OCI-LY1 (cell line): ENCODE results near the gene ZDHHC11B.

Experiments
- H2AFZ ChIP-seq: fragments of 200-600 bp; sonication (generic), shearing (Covaris generic); 2 replicates; pipeline ENCODE4 v1.6.0; 2014; ENCODE audit warnings: antibody characterized with exemption, mild to moderate bottlenecking, low read length
- H3F3A ChIP-seq: fragments of 200-600 bp; sonication (generic), shearing (Covaris generic); 2 replicates; pipeline ENCODE4 v1.6.0; 2014; ENCODE audit warnings: mild to moderate bottlenecking, antibody characterized with exemption, low read length, moderate library complexity; ENCODE audit not compliant: insufficient read depth
- H3K27ac ChIP-seq: fragments of 200-600 bp; sonication (generic); 2 replicates; pipeline ENCODE4 v1.5.1; 2014; ENCODE audit warnings: low read length, mixed run types, mild to moderate bottlenecking, low read depth; ENCODE audit not compliant: poor library complexity, severe bottlenecking
- H3K27me3 ChIP-seq: fragments of 200-600 bp; sonication (generic); 2 replicates; pipeline ENCODE4 v1.6.0; 2014; ENCODE audit warnings: antibody characterized with exemption, mild to moderate bottlenecking, low read length, moderate library complexity; ENCODE audit not compliant: insufficient read depth
- H3K36me3 ChIP-seq: fragments of 200-600 bp; sonication (generic); 2 replicates; pipeline ENCODE4 v1.6.1; 2014; ENCODE audit warnings: mild to moderate bottlenecking, antibody characterized with exemption, low read length, moderate library complexity, mixed read lengths; ENCODE audit not compliant: insufficient read depth
- H3K4me1 ChIP-seq: fragments of 200-600 bp; sonication (generic); 2 replicates; pipeline ENCODE4 v1.5.1; 2014; ENCODE audit warnings: mild to moderate bottlenecking, low read length, moderate library complexity; ENCODE audit not compliant: insufficient read depth, severe bottlenecking
- H3K4me2 ChIP-seq: fragments of 200-600 bp; sonication (generic), shearing (Covaris generic); 2 replicates; pipeline ENCODE4 v1.6.1; 2014; ENCODE audit warnings: low read length
- H3K4me3 ChIP-seq: fragments of 200-600 bp; sonication (generic); 2 replicates; pipeline ENCODE4 v1.5.1; 2014; ENCODE audit warnings: low read length, low read depth, mild to moderate bottlenecking, mixed read lengths; ENCODE audit not compliant: poor library complexity, severe bottlenecking
- H3K79me2 ChIP-seq: fragments of 200-600 bp; shearing (Covaris generic); 2 replicates; pipeline ENCODE4 v1.6.1; 2016; ENCODE audit warnings: mixed run types, low read length, mixed read lengths; ENCODE audit not compliant: insufficient read depth
- H3K9ac ChIP-seq: fragments of 200-600 bp; sonication (generic), shearing (Covaris generic); 2 replicates; pipeline ENCODE4 v1.6.1; 2014; ENCODE audit warnings: mild to moderate bottlenecking, low read length, mixed read lengths
- H3K9me2 ChIP-seq: fragments of 200-600 bp; sonication (generic), shearing (Covaris generic); 2 replicates; pipeline ENCODE4 v1.6.1; 2014; ENCODE audit warnings: low read depth, mild to moderate bottlenecking, low read length, mixed read lengths
- H3K9me3 ChIP-seq: fragments of 200-600 bp; shearing (Covaris generic); 2 replicates; pipeline ENCODE4 v1.6.1; 2014; ENCODE audit warnings: low read length, mixed read lengths
- H4K20me1 ChIP-seq: fragments of 200-600 bp; sonication (generic), shearing (Covaris generic); 2 replicates; pipeline ENCODE4 v1.6.0; 2016; ENCODE audit warnings: mild to moderate bottlenecking, low read length; ENCODE audit not compliant: insufficient read depth
- EZH2 ChIP-seq: fragments of 200-600 bp; sonication (generic), shearing (Covaris generic); IDR thresholded peaks from 2 replicates; pipeline ENCODE4 v1.8.0; 2017; ENCODE audit warnings: borderline replicate concordance, mixed run types, mild to moderate bottlenecking, antibody characterized with exemption, low read length, moderate library complexity, mixed read lengths
- TF ChIP-seq, protein P1 (sequence below): fragments of 200-600 bp; sonication (generic), shearing (Covaris generic); IDR thresholded peaks from 2 replicates; pipeline ENCODE4 v1.5.1; 2017; ENCODE audit warnings: mild to moderate bottlenecking, antibody characterized with exemption, low read length, moderate library complexity, mixed read lengths

ZDHHC11B gene

DNA sequence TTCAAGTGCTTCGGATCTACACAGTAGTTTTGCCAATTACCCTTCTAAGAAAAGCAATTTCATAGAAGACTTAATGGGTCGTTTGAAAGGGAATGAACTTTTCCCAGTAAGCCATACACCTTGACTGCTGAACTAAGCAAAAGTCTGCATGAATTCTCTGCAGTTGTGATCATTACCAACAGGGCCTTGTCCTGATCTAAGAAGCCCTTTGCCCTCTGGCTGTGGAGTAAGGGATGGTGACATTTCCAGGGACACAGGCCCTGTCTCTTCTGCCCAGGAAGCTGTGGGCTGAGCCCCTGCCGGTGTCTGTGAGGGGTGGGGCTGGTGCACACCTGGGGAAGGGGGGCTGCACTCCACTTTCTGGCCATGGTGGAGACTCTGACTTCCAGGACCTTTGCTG lies 35.7 kb upstream of the ZDHHC11B start:
- no peaks in the 10 kb centered on the region for H3F3A ChIP-seq
- no peaks in the 10 kb centered on the region for H4K20me1 ChIP-seq
- H3K9me3 ChIP-seq: no peaks in the 10 kb centered on the region
- TF ChIP-seq, protein P1, sequence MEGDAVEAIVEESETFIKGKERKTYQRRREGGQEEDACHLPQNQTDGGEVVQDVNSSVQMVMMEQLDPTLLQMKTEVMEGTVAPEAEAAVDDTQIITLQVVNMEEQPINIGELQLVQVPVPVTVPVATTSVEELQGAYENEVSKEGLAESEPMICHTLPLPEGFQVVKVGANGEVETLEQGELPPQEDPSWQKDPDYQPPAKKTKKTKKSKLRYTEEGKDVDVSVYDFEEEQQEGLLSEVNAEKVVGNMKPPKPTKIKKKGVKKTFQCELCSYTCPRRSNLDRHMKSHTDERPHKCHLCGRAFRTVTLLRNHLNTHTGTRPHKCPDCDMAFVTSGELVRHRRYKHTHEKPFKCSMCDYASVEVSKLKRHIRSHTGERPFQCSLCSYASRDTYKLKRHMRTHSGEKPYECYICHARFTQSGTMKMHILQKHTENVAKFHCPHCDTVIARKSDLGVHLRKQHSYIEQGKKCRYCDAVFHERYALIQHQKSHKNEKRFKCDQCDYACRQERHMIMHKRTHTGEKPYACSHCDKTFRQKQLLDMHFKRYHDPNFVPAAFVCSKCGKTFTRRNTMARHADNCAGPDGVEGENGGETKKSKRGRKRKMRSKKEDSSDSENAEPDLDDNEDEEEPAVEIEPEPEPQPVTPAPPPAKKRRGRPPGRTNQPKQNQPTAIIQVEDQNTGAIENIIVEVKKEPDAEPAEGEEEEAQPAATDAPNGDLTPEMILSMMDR: no peak
- no peak for TF ChIP-seq EZH2
- H3K4me3 ChIP-seq: no peak overlapping the region
- no peaks in the 10 kb centered on the region for H3K36me3 ChIP-seq
- H3K27me3 ChIP-seq: no peaks in the 10 kb centered on the region
- no peak overlapping the region for H3K9ac ChIP-seq
- no peak overlapping the region for H2AFZ ChIP-seq
- no peaks in the 10 kb centered on the region for H3K4me1 ChIP-seq
- H3K4me2 ChIP-seq: no peak overlapping the region
- H3K9me2 ChIP-seq: no peaks in the 10 kb centered on the region
- H3K79me2 ChIP-seq: no peaks in the 10 kb centered on the region
- no peak overlapping the region for H3K27ac ChIP-seq

DNA sequence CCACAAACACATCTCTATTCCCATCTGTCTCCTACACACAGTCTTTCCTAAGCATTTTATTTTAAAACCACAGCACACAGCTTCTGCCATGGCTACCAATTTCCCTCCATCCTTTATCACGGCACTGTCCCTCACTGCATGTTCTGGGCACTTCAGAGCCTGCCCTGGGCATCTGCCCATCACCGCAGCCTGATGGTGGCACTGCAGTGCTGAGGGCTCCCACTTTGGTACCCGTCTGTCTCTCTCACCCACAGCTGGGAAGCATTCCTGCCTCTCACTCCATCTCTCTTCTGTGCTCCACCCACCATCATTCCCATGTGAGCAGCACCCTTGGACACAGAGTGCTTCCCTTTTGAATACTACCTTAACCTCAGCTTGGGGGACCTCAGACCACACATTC lies 34.5 kb upstream of the ZDHHC11B start:
- no peak overlapping the region for H2AFZ ChIP-seq
- no peak for TF ChIP-seq EZH2
- TF ChIP-seq, protein P1: no peak
- H3K36me3 ChIP-seq: no peaks in the 10 kb centered on the region
- H3F3A ChIP-seq: no peaks in the 10 kb centered on the region
- H3K9ac ChIP-seq: no peak overlapping the region
- H3K4me2 ChIP-seq: no peak overlapping the region
- no peaks in the 10 kb centered on the region for H3K79me2 ChIP-seq
- no peaks in the 10 kb centered on the region for H3K4me1 ChIP-seq
- H3K4me3 ChIP-seq: no peak overlapping the region
- H3K9me3 ChIP-seq: no peaks in the 10 kb centered on the region
- no peaks in the 10 kb centered on the region for H4K20me1 ChIP-seq
- no peak overlapping the region for H3K27ac ChIP-seq
- H3K9me2 ChIP-seq: no peaks in the 10 kb centered on the region
- no peaks in the 10 kb centered on the region for H3K27me3 ChIP-seq

DNA sequence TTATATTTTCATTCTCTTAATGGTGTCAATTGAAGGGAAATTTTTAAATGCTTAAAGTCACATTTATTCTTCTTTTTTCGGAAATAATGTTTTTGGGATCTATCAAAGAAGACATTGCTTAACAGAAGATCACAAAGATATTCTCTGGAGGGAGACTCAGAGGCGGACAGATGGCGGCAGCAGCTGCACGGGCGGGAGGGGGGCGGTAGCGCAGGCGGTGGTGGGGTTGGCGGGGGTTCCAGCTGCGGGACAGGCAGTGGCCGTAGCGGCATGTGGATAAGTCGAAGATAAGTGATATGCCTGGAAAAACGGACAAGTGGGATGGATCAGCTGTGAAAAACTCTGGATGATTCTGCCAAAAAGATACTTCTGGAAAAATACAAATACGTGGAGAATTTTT lies 31.6 kb upstream of the ZDHHC11B start:
- Histone ChIP-seq H3K4me3 (no peak overlapping the region), H3K27me3 (no peaks in the 10 kb centered on the region), H3K4me1 (no peaks in the 10 kb centered on the region), H4K20me1 (no peaks in the 10 kb centered on the region), H3F3A (no peaks in the 10 kb centered on the region), H3K79me2 (no peaks in the 10 kb centered on the region), H3K36me3 (no peaks in the 10 kb centered on the region), H2AFZ (no peak overlapping the region), H3K9me2 (no peaks in the 10 kb centered on the region), H3K27ac (no peak overlapping the region), H3K9ac (no peak overlapping the region), H3K4me2 (no peak overlapping the region), H3K9me3 (no peaks in the 10 kb centered on the region)
- no peak for TF ChIP-seq EZH2
- TF ChIP-seq, protein P1: no peak
